ENCODE measurements around the gene PIH1D1.
A peak's percentile ranks its signal among the peaks of the same experiment; 100 is the strongest.
"Not testable (repeated sequence)": the region's sequence is repeated elsewhere in the genome, so short reads cannot be mapped to it uniquely, and the experiment has no call there.

Gene PIH1D1

DNA sequence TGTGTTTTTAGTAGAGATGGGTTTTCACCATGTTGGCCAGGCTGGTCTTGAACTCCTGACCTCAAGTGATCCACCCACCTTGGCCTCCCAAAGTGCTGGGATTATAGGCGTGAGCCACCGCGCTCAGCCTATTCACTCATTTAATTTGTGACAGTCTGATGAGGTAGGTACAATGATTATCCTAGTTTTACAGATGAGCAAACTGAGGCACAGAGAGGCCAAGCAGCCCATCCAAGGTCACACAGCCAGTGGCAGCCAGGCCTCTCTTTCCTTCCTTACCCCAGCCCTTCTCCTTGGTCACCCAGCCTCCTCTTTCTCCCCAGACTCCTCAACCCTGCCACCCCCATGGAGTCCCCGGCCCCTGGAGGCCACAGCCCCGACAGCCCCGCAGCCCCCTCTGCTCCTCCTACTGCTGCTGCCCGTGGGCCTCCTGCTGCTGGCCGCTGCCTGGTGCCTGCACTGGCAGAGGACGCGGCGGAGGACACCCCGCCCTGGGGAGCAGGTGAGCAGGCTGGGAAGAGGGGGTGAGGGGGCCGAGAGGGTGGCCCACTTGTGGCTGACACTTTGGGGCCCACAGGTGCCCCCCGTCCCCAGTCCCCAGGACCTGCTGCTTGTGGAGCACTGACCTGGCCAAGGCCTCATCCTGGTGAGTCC lies 28.5 kb upstream of the PIH1D1 start:
- no peak for DNase-seq

DNA sequence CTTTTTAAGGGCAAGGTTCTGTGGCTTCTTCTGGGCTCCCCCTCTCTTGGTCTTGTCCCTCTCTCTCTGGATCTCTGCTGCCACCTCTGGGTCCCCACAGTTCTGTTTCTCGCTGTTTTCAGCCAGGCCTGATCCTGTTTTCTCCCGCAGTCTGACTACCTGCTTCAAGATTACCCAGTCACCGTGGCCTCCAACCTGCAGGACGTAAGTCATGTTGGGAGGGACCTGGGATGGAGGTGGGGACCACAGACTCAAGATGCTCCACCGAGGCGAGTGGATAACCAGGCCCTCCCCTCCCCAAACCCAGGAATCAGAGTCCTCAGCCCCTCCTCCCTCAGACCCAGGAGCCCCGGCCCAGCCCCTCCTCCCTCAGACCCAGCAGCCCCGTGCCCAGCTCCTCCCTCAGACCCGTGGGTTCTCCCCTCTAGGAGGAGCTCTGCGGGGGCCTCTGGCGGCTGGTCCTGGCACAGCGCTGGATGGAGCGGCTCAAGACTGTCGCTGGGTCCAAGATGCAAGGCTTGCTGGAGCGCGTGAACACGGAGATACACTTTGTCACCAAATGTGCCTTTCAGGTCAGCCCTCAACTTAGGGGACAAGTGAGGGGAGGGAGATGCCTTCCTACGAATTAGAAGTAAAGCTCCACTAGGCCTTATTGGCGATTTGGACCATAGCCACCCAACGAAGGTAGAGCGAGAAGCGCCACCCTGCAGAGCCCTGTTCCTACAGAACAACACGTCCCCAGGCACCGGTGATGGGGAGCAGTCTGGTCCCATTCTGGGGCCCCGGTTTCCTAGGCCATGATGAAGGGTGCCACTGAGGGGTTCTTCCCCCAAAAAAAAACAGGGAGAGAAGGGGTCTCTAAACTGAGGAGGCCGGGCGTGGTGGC lies 24.6 kb upstream of the PIH1D1 start:
- DNase-seq = peak; percentile 13 to 38

DNA sequence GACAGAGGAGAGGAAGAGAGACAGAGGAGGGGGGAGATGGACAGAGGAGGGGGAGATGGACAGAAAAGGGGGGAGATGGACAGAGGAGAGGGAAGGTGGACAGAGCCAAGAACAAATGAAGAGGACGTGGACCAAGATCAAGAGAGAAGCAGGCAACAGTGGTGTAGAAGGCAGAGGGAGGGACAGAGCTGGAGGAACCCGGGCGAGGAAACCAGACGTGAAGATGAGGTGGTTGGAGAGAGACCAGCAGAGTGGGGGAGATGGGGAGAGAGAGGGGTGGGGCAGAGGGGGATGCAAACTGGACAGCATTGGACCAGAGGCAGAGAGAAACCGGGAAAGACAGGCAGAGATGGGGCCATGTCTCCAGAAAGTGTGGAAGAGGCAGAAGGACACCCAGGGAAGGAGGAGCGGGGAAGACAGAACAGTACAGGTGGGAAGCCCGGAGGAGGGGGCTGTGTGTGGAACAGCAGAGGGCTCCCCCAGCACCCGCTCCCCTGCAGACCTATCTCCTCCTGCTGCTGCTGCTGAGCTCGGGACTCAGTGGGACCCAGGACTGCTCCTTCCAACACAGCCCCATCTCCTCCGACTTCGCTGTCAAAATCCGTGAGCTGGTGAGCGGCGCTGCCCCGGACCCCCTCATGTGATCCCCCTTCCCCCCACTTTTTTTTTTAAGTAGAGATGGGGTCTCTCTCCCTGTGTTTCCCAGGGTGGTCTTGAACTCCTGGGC lies 23.7 kb upstream of the PIH1D1 start:
- no peak for DNase-seq

DNA sequence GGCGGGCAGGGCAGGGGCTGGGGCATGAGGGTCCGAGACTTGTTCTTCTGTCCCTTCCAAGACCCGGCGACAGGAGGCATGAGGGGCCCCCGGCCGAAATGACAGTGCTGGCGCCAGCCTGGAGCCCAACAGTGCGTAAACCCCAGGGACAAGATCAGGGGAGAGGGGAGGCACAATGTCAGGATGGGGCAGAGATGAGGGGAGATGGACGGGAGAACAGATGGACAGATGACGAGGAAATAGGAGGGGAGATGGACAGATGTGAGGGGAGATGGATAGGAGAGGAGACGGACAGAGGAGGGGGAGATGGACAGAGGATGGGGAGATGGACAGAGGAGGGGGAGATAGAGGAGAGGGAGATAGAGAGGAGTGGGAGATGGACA lies 22.9 kb upstream of the PIH1D1 start:
- DNase-seq = no peak

DNA sequence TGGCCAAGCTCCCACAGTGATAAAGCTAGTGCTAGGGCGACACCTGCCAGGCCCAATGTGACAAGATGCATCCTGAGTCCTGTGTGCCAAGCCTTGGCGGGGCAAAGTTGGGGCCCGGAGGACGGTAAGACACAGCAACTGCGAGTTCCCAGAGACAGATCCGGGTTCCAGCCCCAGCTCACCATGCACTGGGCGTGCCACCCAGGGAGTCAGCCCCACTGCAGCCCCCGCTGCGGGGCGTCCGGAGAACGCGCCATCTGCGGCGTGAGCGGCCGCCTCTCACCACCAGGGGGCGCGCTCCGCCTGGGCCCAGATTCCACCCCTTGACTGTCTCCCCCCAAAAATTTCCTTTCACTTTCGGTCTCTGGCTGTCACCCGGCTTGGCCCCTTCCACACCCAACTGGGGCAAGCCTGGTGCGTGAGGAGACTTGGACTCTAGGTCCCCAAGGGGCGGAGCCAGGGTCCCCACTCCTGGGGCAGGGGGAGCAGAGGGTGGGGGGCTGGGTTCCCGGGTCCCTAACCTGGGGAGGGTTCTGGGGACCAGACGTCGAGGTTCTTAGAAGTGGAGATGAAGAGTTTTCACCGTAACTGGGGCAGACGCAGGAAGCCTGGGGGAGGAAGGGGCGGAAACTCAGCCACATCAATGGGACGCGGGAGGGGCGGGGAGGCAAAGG lies 22.4 kb upstream of the PIH1D1 start, which contains the start of gene FLT3LG:
TSS of gene FLT3LG (plus strand) at position 348 of the 674 bp plus-strand sequence. CDS start 425 bp downstream, outside the sequence.
- peak; percentile 69 to 70 for DNase-seq

DNA sequence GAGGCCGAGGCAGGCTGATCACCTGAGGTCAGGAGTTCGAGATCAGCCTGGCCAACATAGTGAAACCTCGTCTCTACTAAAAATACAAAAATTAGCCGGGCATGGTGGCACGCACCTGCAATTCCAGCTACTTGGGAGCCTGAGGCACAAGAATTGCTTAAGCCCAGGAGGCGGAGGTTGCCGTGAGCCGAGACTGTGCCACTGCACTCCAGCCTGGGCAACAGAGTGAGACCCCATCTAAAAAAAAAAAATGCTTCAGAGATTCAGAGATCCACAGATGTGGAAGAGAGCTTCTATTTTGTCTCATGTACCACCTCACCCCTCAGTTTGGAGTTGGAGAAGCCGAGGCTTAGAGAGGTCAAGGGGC lies 21.9 kb upstream of the PIH1D1 start:
- DNase-seq = not testable (repeated sequence)

DNA sequence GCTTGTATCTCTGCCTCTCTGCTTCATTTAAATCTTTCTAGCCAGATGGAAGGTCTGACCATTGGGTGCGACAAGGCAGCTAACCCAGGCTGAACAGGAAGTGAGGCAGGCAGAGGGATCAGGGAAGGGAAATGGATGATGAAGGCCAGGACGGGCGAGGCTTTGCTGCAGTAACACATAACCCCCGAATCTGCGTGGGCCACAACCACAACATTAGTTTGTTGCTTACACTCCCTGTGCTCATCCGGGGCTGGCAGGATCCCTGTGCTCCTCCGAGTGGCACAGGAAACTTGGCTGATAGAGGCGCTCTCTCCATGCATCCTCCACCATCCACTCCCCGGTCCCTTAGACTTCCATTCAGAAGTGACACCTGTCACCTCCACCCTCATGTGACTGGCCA lies 21.3 kb upstream of the PIH1D1 start:
- DNase-seq = peak in 1 of 2 donors; percentile 9

DNA sequence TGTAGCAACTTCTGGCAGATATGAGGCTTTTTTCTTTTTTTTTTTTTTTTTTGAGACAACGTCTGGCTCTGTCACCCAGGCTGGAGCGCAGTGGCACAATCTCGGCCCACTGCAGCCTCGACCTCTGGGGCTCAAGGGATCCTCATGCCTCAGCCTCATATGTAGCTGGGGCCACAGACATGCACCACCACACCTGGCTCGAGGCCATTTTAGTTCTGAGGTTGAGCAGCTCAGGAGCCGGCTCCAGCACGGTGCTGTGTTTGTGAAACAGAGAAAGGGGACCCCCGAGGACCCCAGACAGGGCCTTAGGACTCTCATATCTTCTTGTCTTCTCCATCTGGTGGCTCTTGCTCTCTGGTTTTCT lies 19.0 kb upstream of the PIH1D1 start:
- no peak for DNase-seq

DNA sequence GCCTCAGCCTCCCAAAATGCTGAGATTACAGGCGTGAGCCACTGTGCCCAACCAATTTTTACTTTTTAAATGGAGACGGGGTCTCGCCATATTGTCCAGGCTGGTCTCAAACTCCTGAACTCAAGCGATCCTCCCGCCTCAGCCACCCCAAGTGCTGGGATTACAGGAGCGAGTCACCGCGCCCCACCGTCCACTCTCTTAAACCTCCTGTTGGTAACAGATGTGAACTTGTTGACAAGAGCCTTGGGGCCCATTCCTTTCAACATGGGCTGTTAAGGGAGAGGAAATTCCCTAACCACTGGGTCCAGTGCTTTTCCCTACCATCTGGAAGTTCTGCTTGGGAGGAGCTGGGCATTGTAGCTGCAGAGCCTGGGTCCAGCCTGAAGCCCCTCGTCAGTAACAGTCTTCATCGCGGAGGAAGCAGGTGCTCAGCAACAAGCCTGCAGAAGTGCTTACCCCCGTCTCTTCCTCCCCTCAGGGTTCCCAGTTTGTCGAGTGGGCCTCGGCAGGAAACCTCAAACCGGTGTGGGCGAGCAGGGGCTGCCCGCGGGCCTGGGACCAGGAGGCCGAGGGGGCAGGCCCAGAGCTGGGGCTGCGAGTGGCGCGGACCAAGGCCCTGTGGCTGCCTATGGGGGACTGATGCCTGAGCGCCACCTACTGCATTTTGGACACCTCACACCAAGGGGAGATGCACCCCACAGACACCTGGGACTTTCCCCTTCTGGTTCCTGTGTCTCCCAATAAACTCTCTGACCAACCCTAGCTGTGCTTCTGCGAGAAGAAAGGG lies 18.4 kb upstream of the PIH1D1 start:
- peak; percentile 33 to 71 for DNase-seq

DNA sequence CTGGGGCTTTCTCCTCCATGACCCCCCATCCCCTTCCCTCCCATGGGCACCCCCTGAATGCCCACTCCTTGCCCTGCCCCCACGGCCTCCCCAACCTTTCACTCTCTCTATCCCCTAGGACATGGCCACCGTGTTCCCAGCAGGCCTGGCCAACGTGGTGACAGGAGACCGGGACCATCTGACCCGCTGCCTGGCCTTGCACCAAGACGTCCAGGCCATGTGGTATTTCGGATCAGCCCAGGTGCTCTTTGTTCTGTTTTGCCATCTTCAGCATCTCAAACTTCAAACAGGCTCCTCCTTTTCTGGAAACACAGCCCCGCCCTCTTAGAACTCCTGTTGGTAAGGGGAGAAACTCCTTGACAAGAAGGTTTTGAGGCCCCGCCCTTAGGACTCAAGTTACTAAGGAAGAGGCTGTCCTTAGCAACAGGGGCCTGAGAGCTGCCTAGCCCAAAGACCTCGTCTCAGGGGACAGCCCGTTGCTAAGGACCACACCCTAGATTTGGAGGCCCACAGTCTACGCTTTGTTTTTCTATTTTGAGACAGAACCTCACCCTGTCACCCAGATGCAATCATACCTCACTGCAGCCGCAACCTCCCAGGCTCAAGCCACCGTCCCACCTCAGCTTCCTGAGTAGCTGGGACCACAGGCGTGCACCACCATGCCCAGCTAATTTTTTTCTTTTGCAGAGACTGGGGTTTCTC lies 17.3 kb upstream of the PIH1D1 start:
- peak; percentile 20 to 66 for DNase-seq

DNA sequence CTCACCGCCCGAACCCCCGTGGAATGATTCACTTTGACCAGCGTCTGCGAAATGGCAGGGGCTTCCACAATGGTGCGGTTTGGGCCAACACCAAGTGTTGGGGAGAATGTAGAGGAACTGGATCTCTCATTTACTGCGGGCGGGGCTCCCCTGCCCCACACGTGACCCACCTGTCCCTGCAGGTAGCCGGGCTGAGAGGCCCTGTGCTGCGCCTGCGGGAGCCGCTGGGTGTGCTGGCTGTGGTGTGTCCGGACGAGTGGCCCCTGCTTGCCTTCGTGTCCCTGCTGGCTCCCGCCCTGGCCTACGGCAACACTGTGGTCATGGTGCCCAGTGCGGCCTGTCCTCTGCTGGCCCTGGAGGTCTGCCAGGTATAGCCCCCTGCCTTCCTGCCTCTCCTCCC lies 16.6 kb upstream of the PIH1D1 start:
- DNase-seq = no peak

DNA sequence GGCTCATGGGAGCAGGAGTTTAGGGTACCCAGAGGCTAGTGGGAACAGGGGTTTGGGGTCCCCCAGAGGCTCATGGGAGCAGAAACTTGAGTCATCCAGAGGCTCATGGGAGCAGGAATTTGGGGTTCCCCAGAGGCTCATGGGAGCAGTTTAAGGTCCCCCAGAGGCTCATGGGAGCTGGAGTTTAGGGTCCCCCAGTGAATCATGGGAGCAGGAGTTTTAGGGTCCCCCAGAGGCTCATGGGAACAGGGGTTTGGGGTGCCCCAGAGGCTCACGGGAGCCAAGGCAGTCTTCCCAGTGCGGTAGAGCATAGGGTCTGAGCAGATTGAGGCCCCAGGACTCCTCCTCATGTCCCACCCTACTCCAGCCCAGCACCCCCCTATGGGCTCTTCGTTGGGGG lies 13.8 kb upstream of the PIH1D1 start:
- DNase-seq = no peak

DNA sequence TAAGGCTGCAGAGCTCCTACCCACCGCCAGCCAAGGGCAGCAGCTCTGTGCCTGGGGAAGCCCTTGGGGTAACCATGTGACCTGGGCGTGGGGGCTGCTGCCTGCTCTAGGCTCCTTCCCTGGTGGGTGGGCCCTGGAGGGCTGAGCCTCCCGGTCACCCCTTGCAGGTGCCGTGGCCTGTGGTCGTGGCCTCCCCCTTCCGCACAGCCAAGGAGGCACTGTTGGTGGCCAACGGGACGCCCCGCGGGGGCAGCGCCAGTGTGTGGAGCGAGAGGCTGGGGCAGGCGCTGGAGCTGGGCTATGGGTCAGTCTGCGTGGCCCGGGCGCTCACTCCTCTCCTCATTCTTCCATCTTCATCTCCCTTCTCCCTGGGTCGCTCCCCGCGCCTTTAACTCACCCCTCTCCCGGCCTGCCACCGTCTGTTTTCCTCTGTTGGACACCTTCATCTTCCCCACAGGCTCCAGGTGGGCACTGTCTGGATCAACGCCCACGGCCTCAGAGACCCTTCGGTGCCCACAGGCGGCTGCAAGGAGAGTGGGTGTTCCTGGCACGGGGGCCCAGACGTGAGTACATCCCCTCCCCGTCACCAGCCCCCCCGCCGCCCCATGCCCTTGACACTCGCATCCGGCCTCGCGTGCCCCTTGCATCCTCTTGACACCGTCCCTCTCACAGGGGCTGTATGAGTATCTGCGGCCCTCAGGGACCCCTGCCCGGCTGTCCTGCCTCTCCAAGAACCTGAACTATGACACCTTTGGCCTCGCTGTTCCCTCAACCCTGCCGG lies 12.5 kb upstream of the PIH1D1 start:
- no peak for DNase-seq

DNA sequence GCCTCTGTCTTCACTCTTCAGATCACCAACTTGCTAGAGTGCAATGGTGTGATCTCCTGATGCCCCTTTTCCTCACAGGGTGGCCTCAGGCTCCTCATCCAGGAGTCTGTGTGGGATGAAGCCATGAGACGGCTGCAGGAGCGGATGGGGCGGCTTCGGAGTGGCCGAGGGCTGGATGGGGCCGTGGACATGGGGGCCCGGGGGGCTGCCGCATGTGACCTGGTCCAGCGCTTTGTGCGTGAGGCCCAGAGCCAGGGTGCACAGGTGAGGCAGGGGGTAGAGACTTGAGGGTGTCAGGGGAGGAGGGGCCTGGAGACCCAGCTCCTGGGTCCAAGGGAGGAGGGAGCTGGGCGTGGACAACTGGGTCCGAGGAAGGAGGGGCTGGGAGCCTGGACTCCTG lies 10.9 kb upstream of the PIH1D1 start:
- no peak for DNase-seq

DNA sequence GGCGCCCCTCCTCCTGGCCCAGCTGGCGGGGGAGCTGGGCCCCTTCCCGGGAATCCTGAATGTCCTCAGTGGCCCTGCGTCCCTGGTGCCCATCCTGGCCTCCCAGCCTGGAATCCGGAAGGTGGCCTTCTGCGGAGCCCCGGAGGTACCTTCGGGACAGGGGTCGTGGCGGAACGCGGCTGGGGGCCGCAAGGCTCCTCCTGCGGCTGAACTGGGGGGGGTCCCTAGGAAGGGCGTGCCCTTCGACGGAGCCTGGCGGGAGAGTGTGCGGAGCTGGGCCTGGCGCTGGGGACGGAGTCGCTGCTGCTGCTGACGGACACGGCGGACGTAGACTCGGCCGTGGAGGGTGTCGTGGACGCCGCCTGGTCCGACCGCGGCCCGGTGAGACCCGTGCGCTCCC lies 10.0 kb upstream of the PIH1D1 start:
- no peak for DNase-seq

DNA sequence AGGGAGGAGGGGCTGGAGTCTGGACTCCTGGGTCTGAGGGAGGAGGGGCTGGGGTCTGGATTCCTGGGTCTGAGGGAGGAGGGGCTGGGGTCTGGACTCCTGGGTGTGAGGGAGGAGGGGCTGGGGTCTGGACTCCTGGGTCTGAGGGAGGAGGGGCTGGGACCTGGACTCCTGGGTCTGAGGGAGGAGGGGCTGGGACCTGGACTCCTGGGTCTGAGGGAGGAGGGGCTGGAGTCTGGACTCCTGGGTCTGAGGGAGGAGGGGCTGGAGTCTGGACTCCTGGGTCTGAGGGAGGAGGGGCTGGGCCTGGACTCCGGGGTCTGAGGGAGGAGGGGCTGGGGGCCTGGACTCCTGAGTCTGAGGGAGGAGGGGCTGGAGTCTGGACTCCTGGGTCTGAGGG lies 9.5 kb upstream of the PIH1D1 start:
- not testable (repeated sequence) for DNase-seq

DNA sequence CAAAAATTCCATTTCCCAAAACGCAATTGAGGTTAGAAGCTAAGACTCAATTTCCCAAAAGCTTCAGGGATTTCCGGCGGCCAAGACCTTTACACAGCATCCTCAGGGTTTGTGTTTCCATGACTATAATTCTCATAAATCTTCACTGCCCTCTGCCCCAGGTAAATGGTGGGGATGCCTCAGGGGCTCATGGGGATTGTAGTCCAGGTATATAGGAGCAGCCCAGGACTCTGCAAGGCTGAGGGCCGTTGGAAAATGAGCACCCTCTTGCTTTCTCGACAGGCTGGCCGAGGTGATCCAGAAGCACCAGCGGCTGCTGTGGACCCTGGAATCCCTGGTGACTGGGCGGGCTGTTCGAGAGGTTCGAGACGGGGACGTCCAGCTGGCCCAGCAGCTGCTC lies 7.8 kb upstream of the PIH1D1 start:
- no peak for DNase-seq

DNA sequence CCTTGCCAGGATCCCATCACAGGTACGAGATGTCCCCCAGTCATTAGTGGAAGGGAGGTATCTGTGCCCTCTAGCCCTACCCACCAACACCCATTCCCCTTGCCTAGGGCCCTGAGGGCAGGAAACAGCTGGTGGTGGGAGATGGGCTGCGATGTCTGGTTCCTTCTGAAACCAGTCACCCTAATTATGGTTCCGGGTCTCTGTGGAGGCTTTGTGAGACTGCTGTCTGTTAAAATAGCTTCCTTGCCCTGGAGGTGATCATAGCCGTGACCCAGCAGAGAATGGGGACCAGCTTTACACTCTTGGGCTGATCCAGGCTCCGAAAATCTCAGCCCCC lies 6.9 kb upstream of the PIH1D1 start:
- DNase-seq = no peak

DNA sequence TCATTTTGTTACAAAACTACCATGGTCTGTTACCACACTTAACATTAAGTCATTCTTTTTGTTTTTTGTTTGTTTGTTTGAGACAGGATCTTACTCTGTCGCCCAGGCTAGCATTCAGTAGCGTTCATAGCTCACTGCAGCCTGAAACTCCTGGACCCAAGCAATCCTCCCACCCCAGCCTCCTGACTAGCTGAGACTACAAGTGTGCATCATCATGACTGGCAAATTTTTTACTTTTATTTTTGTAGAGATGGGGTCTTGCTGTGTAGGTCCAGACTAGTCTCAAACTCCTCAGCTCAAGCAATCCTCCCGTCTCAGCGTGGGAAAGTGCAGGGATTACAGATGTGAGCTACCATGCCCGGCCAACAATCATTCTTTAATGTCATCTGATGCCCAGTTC lies 4.7 kb upstream of the PIH1D1 start:
- DNase-seq = peak; percentile 18 to 67

DNA sequence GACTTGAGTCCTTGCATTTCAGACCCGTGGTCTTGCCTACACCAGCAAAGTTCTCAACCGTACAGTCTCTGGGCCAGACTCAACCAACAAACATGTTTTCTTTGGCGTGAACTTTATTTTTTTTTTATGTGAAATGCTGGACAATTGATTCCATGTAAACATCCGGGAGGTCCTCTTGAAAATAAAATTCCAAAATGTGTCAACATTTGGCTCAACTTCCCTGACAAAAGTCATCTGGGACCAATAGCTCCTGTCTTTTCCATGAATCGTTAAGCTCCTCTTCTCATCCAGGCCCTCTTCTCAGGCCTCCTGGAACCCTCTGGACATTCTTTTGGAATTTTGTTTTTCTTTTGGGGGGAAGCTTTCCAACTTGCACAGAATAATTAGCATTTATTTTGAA lies 4.2 kb upstream of the PIH1D1 start:
- no peak for DNase-seq

DNA sequence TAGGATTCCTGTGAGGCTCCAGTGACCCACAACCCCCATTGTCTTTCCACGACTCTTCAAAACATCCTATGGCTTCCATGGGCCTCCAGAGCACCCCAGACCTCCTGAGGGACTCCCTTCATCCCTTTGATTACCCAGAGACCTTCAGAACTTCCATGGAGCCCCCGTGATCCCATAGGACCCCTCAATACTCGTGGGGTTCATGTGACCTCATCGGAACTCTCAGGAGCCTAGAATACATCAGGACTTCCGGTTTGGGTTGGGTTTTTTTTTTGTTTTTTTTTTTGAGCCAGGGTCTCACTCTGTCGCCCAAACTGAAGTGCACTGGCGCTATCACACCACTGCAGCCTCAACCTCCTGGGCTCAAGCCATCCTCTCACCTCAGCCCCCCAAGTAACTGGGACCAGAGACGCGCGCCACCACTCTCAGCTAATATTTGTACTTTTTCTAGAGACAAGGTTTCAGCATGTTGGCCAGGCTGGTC lies 2.2 kb upstream of the PIH1D1 start:
- no peak for DNase-seq

Data from inflammatory macrophage (primary cell).